Gastroesophageal sphincter (tissue), 3 donors: ENCODE measurements around the gene MINDY1.

Experiments
- CTCF ChIP-seq, 4 experiments: fragments of 200-600 bp in 2 of 4; fragments of 450-650 bp in 2 of 4; sonication (generic) in 1 of 4; IDR thresholded peaks; one replicate each; pipeline ENCODE4 v1.5.1; 2017 to 2019; ENCODE audit warnings: antibody characterized with exemption in 4 of 4, mild to moderate bottlenecking in 2 of 4, moderate library complexity in 2 of 4
- POLR2AphosphoS5 ChIP-seq: sonication (generic); formaldehyde crosslinking; IDR thresholded peaks from one replicate; pipeline ENCODE4 v1.6.1; 2017; ENCODE audit warnings: antibody characterized with exemption

- TF ChIP-seq POLR2AphosphoS5: no peak
- TF ChIP-seq CTCF (IDR thresholded peaks at IDR 0.05): no peak
Observed at GRCh38 chr1:150967936-150968335, 38.8 kb downstream of the MINDY1 start.
